CD4-positive, alpha-beta T cell (primary cell): ENCODE measurements around the gene RPAP3. TPM values are rescaled to one million over a fixed set of nuclear protein-coding genes. Genes with fewer than 3 reads are reported as not detected.

Source experiments
- ATAC-seq: fragments of 200-7000 bp; cut with Tn5 transposase; one replicate; pipeline ENCODE4 v1.10.0; 2022; ENCODE audit warnings: mild to moderate bottlenecking; ENCODE audit not compliant: poor library complexity
- CTCF ChIA-PET: fragments of 350-600 bp; sonication (Branson Sonifier 250); formaldehyde crosslinking; loops from one replicate; lab custom pipeline; 2021; ENCODE audit warnings: antibody characterized with exemption, inconsistent platforms; lab: Charles Lee
- POLR2A ChIA-PET: fragments of 350-600 bp; sonication (Branson Sonifier 250); formaldehyde crosslinking; loops from one replicate; lab custom pipeline; 2021; ENCODE audit warnings: antibody characterized with exemption, inconsistent platforms; lab: Charles Lee
- DNase-seq, 14 experiments: peaks; one replicate each; pipeline ENCODE4 v3.0.0-alpha.2; 2013 to 2020; ENCODE audit warnings: mixed read lengths in 2 of 14
- H3K27ac ChIP-seq, 2 donors: one replicate each; pipeline versions ENCODE4 v1.5.1 to v1.7.0; 2013; ENCODE audit warnings: low read length in 2 of 2, low read depth in 1 of 2, mild to moderate bottlenecking in 1 of 2
- H3K27me3 ChIP-seq, 2 experiments: 1 replicate in 1 of 2; 2 replicates in 1 of 2; pipeline versions ENCODE4 v1.6.1 to v1.7.0; 2013; ENCODE audit warnings: low read length in 2 of 2, control low read depth in 1 of 2, mild to moderate bottlenecking in 1 of 2, moderate library complexity in 1 of 2; ENCODE audit not compliant: insufficient read depth in 2 of 2, control insufficient read depth in 1 of 2
- H3K36me3 ChIP-seq: one replicate; pipeline ENCODE4 v1.6.1; 2013; ENCODE audit warnings: low read length, control low read depth; ENCODE audit not compliant: insufficient read depth
- H3K4me1 ChIP-seq: one replicate; pipeline ENCODE4 v1.6.1; 2013; ENCODE audit warnings: low read length, control low read depth; ENCODE audit not compliant: insufficient read depth
- H3K4me3 ChIP-seq: one replicate; pipeline ENCODE4 v1.5.1; 2013; ENCODE audit warnings: mild to moderate bottlenecking, low read length, moderate library complexity
- H3K9me3 ChIP-seq, 2 experiments: 1 replicate in 1 of 2; 2 replicates in 1 of 2; pipeline versions ENCODE4 v1.6.1 to v1.7.0; 2013; ENCODE audit warnings: low read length in 2 of 2, mild to moderate bottlenecking in 2 of 2, control low read depth in 1 of 2, moderate library complexity in 1 of 2; ENCODE audit not compliant: control insufficient read depth in 1 of 2, insufficient read depth in 1 of 2
- H3K27ac Mint-ChIP-seq: one replicate; pipeline ENCODE4 v1.8.0; 2020; ENCODE audit warnings: mixed read lengths
- H3K27me3 Mint-ChIP-seq: one replicate; pipeline ENCODE4 v1.8.0; 2021; ENCODE audit warnings: mixed read lengths
- H3K36me3 Mint-ChIP-seq: one replicate; pipeline ENCODE4 v1.8.0; 2021; ENCODE audit warnings: low read depth, mixed read lengths
- H3K4me1 Mint-ChIP-seq: one replicate; pipeline ENCODE4 v1.8.0; 2021; ENCODE audit warnings: low read depth, mixed read lengths
- H3K4me3 Mint-ChIP-seq: one replicate; pipeline ENCODE4 v1.8.0; 2020; ENCODE audit warnings: mild to moderate bottlenecking, mixed read lengths
- H3K9me3 Mint-ChIP-seq: one replicate; pipeline ENCODE4 v1.8.0; 2020; ENCODE audit warnings: mixed read lengths
- intact Hi-C, 2 experiments: fragments of 100-400 bp; cut with DNase I in 1 of 2; cut with micrococcal nuclease in 1 of 2; formaldehyde crosslinking; loops; one replicate each; pipeline versions ENCODE4 v1.15.1 to v1.9.0; 2023 to 2025; cut with DNase I, micrococcal nuclease
- total RNA-seq, 174 experiments: library from RNA in 2 of 174; stranded (reverse) in 2 of 174; gene quantifications; one replicate each; pipeline ENCODE4 v1.2.3 and lab custom pipeline; 2021 to 2026
- TF ChIP-seq, protein P1 (sequence below): fragments of 200-600 bp; IDR thresholded peaks from one replicate; pipeline ENCODE4 v1.8.0; 2022; ENCODE audit warnings: antibody characterized with exemption, mild to moderate bottlenecking

The RPAP3 gene
- total RNA-seq, 2 experiments from 2014 or later: 24.6 to 26.4 TPM

DNA sequence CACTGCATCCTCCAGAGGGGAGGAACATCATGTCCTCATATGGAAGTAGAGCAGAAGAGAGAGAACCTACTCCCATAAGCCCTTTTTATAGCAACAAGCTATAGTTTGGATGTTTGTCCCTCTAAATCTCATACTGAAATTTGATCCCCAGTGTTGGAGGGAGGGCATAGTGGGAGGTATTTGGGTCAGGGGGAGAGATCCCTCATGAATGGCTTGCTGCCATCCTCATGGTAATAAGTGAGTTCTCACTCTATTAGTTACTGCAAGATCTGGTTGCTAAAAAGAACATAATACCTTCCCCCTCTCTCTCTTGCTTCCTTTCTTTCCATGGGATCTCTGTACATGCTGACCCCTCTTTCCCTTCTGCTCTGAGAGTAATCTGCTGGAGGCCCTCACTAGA, 93.9 kb downstream of the RPAP3 start:
- H3K9me3 ChIP-seq: peaks cover 15 to 17% of the 10 kb centered on the region in 2 experiments
- intact Hi-C loops: no loop called here
- POLR2A ChIA-PET: no interaction called here
- CTCF ChIA-PET: no interaction called here
- H3K4me3 Mint-ChIP-seq: no peak overlapping the region
- H3K36me3 ChIP-seq: no peaks in the 10 kb centered on the region
- H3K4me1 ChIP-seq: no peaks in the 10 kb centered on the region
- no peaks in the 10 kb centered on the region for H3K27me3 Mint-ChIP-seq
- H3K36me3 Mint-ChIP-seq: peaks cover 66% of the 10 kb centered on the region
- no peaks in the 10 kb centered on the region for H3K4me1 Mint-ChIP-seq
- DNase-seq (no peak), ATAC-seq (no peak)
- H3K27ac Mint-ChIP-seq: no peak overlapping the region
- no peak overlapping the region for H3K4me3 ChIP-seq
- H3K27ac ChIP-seq: no peak overlapping the region
- H3K27me3 ChIP-seq: no peaks in the 10 kb centered on the region
- H3K9me3 Mint-ChIP-seq: peaks cover 28% of the 10 kb centered on the region
- TF ChIP-seq, protein P1, sequence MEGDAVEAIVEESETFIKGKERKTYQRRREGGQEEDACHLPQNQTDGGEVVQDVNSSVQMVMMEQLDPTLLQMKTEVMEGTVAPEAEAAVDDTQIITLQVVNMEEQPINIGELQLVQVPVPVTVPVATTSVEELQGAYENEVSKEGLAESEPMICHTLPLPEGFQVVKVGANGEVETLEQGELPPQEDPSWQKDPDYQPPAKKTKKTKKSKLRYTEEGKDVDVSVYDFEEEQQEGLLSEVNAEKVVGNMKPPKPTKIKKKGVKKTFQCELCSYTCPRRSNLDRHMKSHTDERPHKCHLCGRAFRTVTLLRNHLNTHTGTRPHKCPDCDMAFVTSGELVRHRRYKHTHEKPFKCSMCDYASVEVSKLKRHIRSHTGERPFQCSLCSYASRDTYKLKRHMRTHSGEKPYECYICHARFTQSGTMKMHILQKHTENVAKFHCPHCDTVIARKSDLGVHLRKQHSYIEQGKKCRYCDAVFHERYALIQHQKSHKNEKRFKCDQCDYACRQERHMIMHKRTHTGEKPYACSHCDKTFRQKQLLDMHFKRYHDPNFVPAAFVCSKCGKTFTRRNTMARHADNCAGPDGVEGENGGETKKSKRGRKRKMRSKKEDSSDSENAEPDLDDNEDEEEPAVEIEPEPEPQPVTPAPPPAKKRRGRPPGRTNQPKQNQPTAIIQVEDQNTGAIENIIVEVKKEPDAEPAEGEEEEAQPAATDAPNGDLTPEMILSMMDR: no peak

Other genes starting within 250 kb of the RPAP3 start
- gene ENDOU, start 19.5 kb upstream of the RPAP3 start, total RNA-seq: not detected
- gene RAPGEF3, start 52.9 kb upstream of the RPAP3 start, total RNA-seq: under 1 TPM; 0.17 to 0.33 TPM
- gene SLC48A1, start 67.2 kb upstream of the RPAP3 start, total RNA-seq: 1 to 10 TPM; 4.5 to 5.8 TPM
- 100 to 1,000 TPM; 116 to 122 TPM for gene HDAC7, start 113.9 kb upstream of the RPAP3 start, total RNA-seq
- gene VDR, start 199.0 kb upstream of the RPAP3 start, total RNA-seq: 1 to 10 TPM in 1 of 2 experiments, under 1 TPM in 1; 0.93 to 1.6 TPM